Measurements from ENCODE around the gene ZNF804B. TPM values are rescaled to one million over a fixed set of nuclear protein-coding genes. Genes with fewer than 3 reads are reported as not detected.

ZNF804B gene
- total RNA-seq, 1 experiment from 2014 or later, result not detected

- no peaks in the 10 kb centered on the region for H3K4me1 ChIP-seq (replicated peaks; ENCODE audit: insufficient read depth)
- intact Hi-C loops (cut with micrococcal nuclease; ENCODE audit: unreplicated experiment), result no loop called here
- no peak overlapping the region for H2AFZ ChIP-seq
- no peak overlapping the region for H3K4me3 ChIP-seq
- no peaks in the 10 kb centered on the region for H4K20me1 ChIP-seq (ENCODE audit: insufficient read depth)
- no peaks in the 10 kb centered on the region for H3K9me3 ChIP-seq (ENCODE audit: insufficient read depth, low read depth)
- no peak overlapping the region for H3K27ac ChIP-seq
- H3K36me3 ChIP-seq (ENCODE audit: low read depth), result no peaks in the 10 kb centered on the region
- no peak for DNase-seq
- H3K27me3 ChIP-seq (ENCODE audit: insufficient read depth, low read depth), result no peaks in the 10 kb centered on the region
- H3K79me2 ChIP-seq (ENCODE audit: low read depth), result no peaks in the 10 kb centered on the region
- no peaks in the 10 kb centered on the region for H3F3A ChIP-seq (ENCODE audit: insufficient read depth, low read depth)
- CTCF ChIA-PET, result no interaction called here
- POLR2A ChIA-PET (ENCODE audit: unreplicated experiment), result no interaction called here
- H3K4me2 ChIP-seq, result no peak overlapping the region
- BruUV-seq (replicated peaks), result no TSS peak
- no peaks in the 10 kb centered on the region; the same call in 1 of the 2 replicates for H3K9me2 ChIP-seq (ENCODE audit: insufficient read depth)
- no peak for TF ChIP-seq CTCF (conservative IDR thresholded peaks at IDR 0.05)
- no peak for TF ChIP-seq EZH2 (IDR thresholded peaks at IDR 0.05; ENCODE audit: low read depth)
Measured at GRCh38 chr7:88806280-88807037, 47.0 kb downstream of the ZNF804B start.

DNA sequence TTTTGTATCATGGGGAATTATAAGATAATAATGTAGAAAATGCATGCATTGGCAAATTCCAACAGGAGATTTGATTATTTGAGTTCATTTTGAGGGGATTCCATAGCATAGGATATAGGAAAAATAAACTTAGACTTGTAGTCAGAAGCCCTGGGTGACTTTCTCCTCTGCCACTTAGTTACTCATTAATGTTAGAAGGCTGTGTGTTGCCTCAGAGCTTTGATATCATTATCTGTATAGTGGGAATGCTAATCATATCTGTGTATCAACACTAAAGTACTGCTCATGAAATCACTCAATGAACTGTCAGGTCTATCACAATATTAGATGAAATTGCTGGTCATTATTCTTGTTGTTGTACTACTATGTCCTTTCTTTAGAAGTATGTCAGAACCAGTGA is 59.1 kb downstream of the ZNF804B start:
- no peak overlapping the region for H3K4me3 ChIP-seq
- TF ChIP-seq EZH2 (IDR thresholded peaks at IDR 0.05; ENCODE audit: low read depth) (no peak), CTCF (conservative IDR thresholded peaks at IDR 0.05) (no peak)
- H3K27me3 ChIP-seq (ENCODE audit: insufficient read depth, low read depth), result no peaks in the 10 kb centered on the region
- H3K27ac ChIP-seq, result no peak overlapping the region
- no peaks in the 10 kb centered on the region for H3K36me3 ChIP-seq (ENCODE audit: low read depth)
- no peaks in the 10 kb centered on the region for H4K20me1 ChIP-seq (ENCODE audit: insufficient read depth)
- H3K9me3 ChIP-seq (ENCODE audit: insufficient read depth, low read depth), result no peaks in the 10 kb centered on the region
- no peaks in the 10 kb centered on the region for H3K79me2 ChIP-seq (ENCODE audit: low read depth)
- no peaks in the 10 kb centered on the region for H3K4me1 ChIP-seq (replicated peaks; ENCODE audit: insufficient read depth)
- no peaks in the 10 kb centered on the region for H3F3A ChIP-seq (ENCODE audit: insufficient read depth, low read depth)
- no peak overlapping the region for H2AFZ ChIP-seq
- BruUV-seq (replicated peaks), result no TSS peak
- no peaks in the 10 kb centered on the region for H3K9me2 ChIP-seq (ENCODE audit: insufficient read depth)
- intact Hi-C loops (cut with micrococcal nuclease; ENCODE audit: unreplicated experiment), result no loop called here
- H3K4me2 ChIP-seq, result no peak overlapping the region
- ChIA-PET POLR2A (ENCODE audit: unreplicated experiment) (no interaction called here), CTCF (no interaction called here)
- DNase-seq, result no peak

GRCh38 chr7:88826222-88826621 is 66.7 kb downstream of the ZNF804B start:
- Histone ChIP-seq H3K4me3 (no peak overlapping the region), H3K4me2 (no peak overlapping the region), H3K27ac (no peak overlapping the region), H3K36me3 (ENCODE audit: low read depth) (no peaks in the 10 kb centered on the region), H3K9me2 (ENCODE audit: insufficient read depth) (no peaks in the 10 kb centered on the region), H3K9me3 (ENCODE audit: insufficient read depth, low read depth) (no peaks in the 10 kb centered on the region), H3K27me3 (ENCODE audit: insufficient read depth, low read depth) (no peaks in the 10 kb centered on the region), H3K4me1 (replicated peaks; ENCODE audit: insufficient read depth) (no peaks in the 10 kb centered on the region), H3F3A (ENCODE audit: insufficient read depth, low read depth) (no peaks in the 10 kb centered on the region), H2AFZ (no peak overlapping the region), H3K79me2 (ENCODE audit: low read depth) (no peaks in the 10 kb centered on the region), H4K20me1 (ENCODE audit: insufficient read depth) (no peaks in the 10 kb centered on the region)
- TF ChIP-seq EZH2 (IDR thresholded peaks at IDR 0.05; ENCODE audit: low read depth), result no peak
- TF ChIP-seq CTCF (conservative IDR thresholded peaks at IDR 0.05), result no peak
- intact Hi-C loops (cut with micrococcal nuclease; ENCODE audit: unreplicated experiment), result no loop called here
- no TSS peak for BruUV-seq (replicated peaks)
- CTCF ChIA-PET, result no interaction called here
- POLR2A ChIA-PET (ENCODE audit: unreplicated experiment), result no interaction called here
- no peak for DNase-seq
